ENCODE results near the gene JARID2.

GRCh38 chr6:15368873-15369272, 123.0 kb downstream of the JARID2 start:
- TF ChIP-seq EZH2 (IDR thresholded peaks at IDR 0.05), result no peak
- TF ChIP-seq POLR2AphosphoS5 (IDR thresholded peaks at IDR 0.05; ENCODE audit: borderline replicate concordance, low read depth, low read length), result no peak
